ENCODE data around the gene TIAM1.

GRCh38 chr21:31187499-31187898 is 156.6 kb downstream of the TIAM1 start:
- TF ChIP-seq CTCF (IDR thresholded peaks at IDR 0.05) (no peak), POLR2A (IDR thresholded peaks at IDR 0.05) (no peak)

Data from lower leg skin (tissue), 3 donors.